GM08714 (cell line): Measurements from ENCODE around the gene BCL2L13.
"Not testable (repeated sequence)": the region's sequence is repeated elsewhere in the genome, so short reads cannot be mapped to it uniquely, and the experiment has no call there.

ENCODE experiments used
- H3K4me3 ChIP-seq: fragments of 200-500 bp; sonication (Bioruptor generic); 2 replicates; pipeline ENCODE4 v1.5.1; 2014; ENCODE audit warnings: mild to moderate bottlenecking, low read length, inconsistent platforms
- ZNF274 ChIP-seq: IDR thresholded peaks from 2 replicates; pipeline ENCODE4 v1.6.1; 2012; ENCODE audit warnings: mild to moderate bottlenecking, low read depth, low read length

The BCL2L13 gene

DNA sequence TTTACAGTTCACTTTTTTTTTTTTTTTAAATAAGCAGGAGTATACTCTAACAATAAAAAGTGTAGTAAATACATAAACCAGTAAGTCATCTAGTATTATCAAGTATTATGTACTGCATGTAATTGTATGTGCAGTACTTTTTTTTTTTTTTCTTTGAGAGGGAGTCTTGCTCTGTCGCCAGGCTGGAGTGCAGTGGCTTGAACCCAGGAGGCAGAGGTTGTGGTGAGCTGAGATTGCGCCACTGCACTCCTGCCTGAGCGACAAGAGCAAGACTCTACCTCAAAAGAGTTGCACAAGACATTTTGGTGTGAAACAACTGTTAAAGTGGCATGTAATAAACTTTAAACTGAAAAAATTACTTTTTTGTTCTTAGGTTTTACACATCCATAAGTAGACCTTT, 16.7 kb downstream of the BCL2L13 start:
- H3K4me3 ChIP-seq = no peak overlapping the region
- no peak for TF ChIP-seq ZNF274

DNA sequence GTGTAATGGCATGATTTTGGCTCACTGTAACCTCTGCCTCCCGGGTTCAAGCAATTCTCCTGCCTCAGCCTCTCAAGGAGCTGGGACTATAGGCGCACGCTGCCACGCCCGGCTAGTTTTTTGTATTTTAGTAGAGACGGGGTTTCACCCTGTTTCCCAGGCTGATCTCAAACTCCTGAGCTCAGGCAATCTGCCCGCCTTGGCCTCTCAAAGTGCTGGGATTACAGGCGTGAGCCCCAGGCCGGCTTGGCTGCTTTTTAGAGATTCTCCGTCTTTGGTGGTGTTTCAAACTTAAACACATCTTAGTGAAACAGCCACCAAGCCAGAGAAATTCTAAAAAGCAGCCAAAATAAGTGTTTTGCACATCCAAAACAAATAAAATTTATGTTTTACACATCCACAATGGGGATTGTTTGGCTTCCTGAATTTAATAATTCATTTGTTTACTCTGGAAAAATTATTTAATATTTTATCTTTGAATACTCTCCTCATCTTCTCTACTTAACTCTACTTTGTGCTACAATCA, 18.4 kb downstream of the BCL2L13 start:
- no peak for TF ChIP-seq ZNF274
- H3K4me3 ChIP-seq = no peak overlapping the region

- H3K4me3 ChIP-seq = no peak overlapping the region
- no peak for TF ChIP-seq ZNF274
Observed at GRCh38 chr22:17664414-17665055, 26.0 kb downstream of the BCL2L13 start.

- TF ChIP-seq ZNF274 = no peak
- H3K4me3 ChIP-seq = no peak overlapping the region
Observed at GRCh38 chr22:17665248-17665647, 26.7 kb downstream of the BCL2L13 start.

DNA sequence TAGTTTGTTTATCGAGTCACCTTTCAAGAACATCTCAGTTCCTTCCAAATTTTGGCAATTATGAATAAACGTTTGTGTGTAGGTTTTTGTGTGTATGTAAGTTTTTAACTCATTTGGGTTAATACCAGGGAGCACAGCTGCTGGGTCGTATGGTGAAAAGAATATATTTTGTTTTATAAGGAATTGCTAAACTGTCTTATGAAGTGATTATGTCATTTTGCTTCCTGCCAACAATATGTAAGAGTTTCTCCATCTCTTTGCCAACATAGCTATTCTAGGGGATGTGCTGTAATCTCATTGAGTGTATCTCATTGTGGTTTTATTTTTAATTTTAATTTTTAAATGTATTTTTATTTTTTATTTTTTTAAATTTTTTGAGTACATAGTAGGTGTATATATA, 27.3 kb downstream of the BCL2L13 start:
- H3K4me3 ChIP-seq = no peak overlapping the region
- TF ChIP-seq ZNF274 = no peak

DNA sequence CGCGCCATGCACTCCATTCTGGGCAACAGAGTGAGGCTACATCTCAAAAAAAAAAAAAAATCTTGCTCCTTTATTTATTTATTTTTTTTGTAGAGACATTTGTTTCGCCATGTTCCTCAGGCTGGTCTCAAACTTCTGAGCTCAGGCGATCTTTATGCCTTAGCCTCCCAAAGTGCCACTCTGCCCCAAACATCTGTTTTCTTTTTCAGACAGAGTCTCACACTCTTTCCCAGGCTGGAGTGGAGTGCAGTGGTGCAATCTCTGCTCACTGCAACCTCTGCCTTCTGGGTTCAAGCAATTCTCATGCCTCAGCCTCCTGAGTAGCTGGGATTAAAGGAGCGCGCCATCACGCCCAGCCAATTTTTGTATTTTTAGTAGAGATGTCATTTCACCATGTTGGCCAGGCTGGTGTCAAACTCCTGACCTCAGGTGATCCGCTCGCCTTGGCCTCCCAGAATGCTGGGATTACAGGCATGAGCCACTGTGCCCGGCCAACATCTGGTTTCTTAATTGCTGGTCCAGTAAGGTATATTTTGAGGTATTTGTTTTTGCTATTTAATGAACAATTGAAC, 33.0 kb downstream of the BCL2L13 start:
- H3K4me3 ChIP-seq = not testable (repeated sequence)

GRCh38 chr22:17672417-17672991, 33.9 kb downstream of the BCL2L13 start:
- no peak overlapping the region for H3K4me3 ChIP-seq
- no peak for TF ChIP-seq ZNF274

DNA sequence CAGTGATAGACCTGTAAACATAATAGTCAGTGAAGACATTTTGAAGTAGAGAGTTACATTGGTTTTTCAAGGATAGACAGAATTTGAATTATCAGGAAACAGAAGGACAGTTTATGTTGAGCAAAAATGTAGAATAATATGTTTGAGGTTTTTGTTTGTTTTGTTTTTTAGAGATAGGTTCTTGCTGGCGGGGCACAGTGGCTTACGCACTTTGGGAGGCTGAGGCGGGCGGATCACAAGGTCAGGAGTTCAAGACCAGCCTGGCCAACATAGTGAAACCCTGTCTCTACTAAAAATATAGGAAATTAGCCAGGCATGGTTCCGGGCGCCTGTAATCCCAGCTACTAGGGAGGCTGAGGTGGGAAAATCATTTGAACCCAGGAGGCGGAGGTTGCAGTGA, 35.6 kb downstream of the BCL2L13 start:
- no peak for TF ChIP-seq ZNF274
- H3K4me3 ChIP-seq = no peak overlapping the region

DNA sequence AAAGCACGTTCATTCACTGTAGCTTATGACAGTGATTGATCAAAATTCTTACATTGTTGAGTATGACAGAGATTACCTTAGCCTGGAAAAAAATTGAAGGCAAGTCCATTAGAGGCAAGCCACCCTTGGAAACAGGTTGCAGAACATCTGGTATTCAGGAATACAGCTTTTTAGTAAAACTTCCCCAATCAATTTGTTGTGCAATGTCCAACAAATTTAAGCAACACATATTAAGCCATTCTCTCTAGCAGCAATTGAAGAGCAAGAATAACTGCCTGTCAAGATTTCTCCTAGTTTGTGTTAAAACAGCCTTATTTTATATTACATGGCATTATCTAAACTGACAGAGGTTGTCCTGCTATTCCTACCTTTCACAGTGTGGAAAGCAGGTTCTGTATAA, 37.0 kb downstream of the BCL2L13 start:
- no peak overlapping the region for H3K4me3 ChIP-seq
- no peak for TF ChIP-seq ZNF274

- no peak overlapping the region for H3K4me3 ChIP-seq
- TF ChIP-seq ZNF274 = no peak
Observed at GRCh38 chr22:17678817-17679385, 40.3 kb downstream of the BCL2L13 start.

- TF ChIP-seq ZNF274 = no peak
- H3K4me3 ChIP-seq = no peak overlapping the region
Observed at GRCh38 chr22:17684245-17684644, 45.7 kb downstream of the BCL2L13 start.

DNA sequence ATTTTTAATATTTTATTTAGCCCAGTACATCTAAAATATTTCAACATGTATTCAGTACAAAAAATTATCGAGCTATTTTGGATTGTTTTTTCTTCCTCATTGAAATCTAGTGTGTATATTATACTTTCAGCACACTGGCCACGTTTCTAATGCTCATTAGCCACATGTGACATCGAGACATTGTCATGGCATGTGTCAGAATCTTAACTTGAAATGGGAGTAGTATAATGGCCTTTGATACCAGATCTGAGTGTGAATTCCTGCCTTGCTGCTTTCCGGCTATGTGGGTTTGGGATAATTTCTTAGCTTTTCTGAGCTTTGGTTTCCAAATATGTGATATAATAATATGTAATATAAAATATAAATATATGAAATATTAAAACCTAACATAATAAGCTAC, 54.3 kb downstream of the BCL2L13 start:
- TF ChIP-seq ZNF274 = no peak
- H3K4me3 ChIP-seq = no peak overlapping the region

GRCh38 chr22:17694193-17694592, 55.6 kb downstream of the BCL2L13 start:
- TF ChIP-seq ZNF274 = no peak
- H3K4me3 ChIP-seq = no peak overlapping the region

GRCh38 chr22:17694752-17695151, 56.2 kb downstream of the BCL2L13 start:
- TF ChIP-seq ZNF274 = no peak
- H3K4me3 ChIP-seq = no peak overlapping the region

GRCh38 chr22:17695986-17696385, 57.4 kb downstream of the BCL2L13 start:
- no peak overlapping the region for H3K4me3 ChIP-seq
- no peak for TF ChIP-seq ZNF274

DNA sequence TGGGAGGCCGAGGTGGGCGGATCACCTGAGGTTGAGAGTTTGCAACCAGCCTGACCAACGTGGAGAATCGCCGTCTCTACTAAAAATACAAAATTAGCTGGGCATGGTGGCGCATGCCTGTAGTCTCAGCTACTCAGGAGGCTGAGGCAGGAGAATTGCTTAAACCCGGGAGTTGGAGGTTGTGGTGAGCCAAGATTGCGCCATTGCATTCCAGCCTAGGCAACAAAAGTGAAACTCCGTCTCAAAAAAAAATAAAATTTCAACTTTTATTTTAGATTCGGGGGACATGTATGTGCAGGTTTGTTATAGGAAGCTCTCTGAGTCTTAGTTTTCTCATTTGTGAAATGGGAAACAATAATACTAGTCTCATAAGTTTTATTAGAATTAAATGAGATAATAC, 58.6 kb downstream of the BCL2L13 start:
- not testable (repeated sequence) for H3K4me3 ChIP-seq

DNA sequence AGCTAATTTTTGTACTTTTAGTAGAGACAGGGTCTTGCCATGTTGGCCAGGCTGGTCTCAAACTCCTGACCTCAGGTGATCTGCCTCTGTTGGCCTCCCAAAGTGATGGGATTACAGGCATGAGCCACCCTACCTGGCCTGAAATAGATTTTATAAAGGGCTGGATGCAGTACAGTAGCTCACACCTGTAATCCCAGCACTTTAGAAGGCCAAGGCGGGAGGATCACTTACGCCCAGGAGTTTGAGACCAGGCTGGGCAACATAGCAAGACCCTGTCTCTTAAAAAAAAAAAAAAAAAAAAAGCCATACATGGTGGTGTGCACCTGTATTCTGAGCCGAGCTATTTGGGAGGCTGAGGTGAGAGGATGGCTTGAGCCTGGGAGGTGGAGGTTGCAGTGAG, 59.7 kb downstream of the BCL2L13 start:
- not testable (repeated sequence) for H3K4me3 ChIP-seq
